Epithelial cell of esophagus (primary cell): ENCODE measurements around the gene CFAP119.

ENCODE experiments used
- DNase-seq: peaks from one replicate; pipeline ENCODE4 v3.0.0; 2010; ENCODE audit warnings: low read depth
- H3K4me3 ChIP-seq: 2 replicates; pipeline ENCODE4 v1.5.1; 2011; ENCODE audit warnings: mild to moderate bottlenecking, low read length, control low read depth
- TF ChIP-seq, protein P1 (sequence below): IDR thresholded peaks from 2 replicates; pipeline ENCODE4 v1.5.1; 2011; ENCODE audit warnings: low read depth, mild to moderate bottlenecking, low read length, control low read depth, inconsistent platforms; ENCODE audit not compliant: insufficient read depth; ENCODE audit errors: missing control alignments

CFAP119 gene

DNA sequence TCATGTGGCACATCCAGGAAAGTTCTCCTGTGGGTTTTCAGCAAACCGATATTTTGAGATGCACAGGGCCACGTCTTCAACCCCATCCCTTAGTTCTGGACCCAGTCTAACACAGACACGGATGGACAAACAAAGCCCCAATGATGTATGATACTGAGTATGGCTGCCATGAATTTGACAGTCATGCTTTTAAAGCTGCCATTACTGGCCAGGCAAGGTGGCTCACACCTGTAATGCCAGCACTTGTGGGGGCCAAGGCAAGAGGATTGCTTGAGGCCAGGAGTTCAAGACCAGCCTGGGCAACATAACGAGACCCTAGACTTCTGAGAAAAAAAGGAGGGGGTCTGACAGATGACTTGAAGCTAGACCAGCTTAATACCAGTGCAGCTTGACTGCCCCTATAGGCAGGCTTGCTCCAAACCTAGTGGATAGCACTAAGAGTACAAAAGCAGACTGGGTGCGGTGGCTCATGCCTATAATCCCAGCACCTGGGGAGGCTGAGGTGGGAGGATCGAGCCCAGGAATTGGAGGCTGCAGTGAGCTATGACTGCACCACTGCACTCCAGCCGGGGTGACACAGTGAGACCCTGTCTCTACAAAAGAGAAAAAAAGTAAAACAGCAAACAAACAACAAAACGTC lies 35.9 kb upstream of the CFAP119 start:
- DNase-seq, result no peak
- TF ChIP-seq, protein P1, sequence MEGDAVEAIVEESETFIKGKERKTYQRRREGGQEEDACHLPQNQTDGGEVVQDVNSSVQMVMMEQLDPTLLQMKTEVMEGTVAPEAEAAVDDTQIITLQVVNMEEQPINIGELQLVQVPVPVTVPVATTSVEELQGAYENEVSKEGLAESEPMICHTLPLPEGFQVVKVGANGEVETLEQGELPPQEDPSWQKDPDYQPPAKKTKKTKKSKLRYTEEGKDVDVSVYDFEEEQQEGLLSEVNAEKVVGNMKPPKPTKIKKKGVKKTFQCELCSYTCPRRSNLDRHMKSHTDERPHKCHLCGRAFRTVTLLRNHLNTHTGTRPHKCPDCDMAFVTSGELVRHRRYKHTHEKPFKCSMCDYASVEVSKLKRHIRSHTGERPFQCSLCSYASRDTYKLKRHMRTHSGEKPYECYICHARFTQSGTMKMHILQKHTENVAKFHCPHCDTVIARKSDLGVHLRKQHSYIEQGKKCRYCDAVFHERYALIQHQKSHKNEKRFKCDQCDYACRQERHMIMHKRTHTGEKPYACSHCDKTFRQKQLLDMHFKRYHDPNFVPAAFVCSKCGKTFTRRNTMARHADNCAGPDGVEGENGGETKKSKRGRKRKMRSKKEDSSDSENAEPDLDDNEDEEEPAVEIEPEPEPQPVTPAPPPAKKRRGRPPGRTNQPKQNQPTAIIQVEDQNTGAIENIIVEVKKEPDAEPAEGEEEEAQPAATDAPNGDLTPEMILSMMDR, result no peak
- no peak overlapping the region for H3K4me3 ChIP-seq

DNA sequence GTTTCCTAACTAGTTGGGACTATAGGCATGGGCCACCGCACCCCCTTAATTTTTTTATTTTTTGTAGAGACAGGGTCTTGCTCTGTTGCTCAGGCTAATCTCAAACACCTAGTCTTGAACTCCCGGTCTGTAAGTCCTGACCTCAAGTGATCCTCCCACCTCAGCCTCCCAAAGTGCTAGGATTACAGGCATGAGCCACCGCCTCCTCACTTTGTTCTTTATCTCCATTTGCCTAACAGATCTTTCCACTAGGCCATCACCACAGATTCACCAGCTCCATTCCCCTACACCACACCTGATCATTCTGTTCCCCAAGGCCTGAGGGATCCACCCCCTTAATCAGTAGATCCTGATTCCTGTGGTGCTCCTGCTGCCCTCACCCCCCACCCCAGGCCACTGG lies 32.8 kb upstream of the CFAP119 start:
- TF ChIP-seq, protein P1, result no peak
- no peak for DNase-seq

DNA sequence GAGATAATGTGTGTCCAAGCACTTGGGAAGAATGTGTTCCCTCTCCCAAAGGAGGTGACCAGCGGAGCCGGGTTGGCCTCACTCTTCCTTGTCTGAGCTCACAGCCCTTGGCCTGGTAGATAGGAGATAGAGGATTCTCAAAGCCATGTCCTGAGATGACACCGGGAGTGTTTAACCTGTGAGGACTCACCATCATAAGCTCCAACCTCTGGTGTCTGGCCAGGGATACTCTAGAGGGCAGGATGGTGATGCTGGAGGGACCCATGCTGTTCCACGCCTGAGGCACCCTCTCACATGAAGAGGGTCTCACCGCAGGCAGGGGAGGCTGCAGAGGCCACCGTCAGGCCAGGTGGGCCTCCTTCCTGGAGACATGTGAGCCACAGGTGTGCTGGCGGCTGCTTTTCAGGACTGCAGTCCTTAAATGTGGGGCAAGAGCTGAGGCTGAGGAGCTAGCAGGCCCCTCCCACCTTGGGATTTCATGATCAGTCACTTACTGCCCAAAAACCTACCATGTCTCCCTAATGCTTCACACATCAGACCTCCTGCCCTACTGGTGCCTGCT lies 31.7 kb upstream of the CFAP119 start:
- TF ChIP-seq, protein P1, result no peak
- no peak overlapping the region for H3K4me3 ChIP-seq
- no peak for DNase-seq

More for the DNA sequence above, 32.8 kb upstream of the CFAP119 start:
- H3K4me3 ChIP-seq, result no peak overlapping the region

DNA sequence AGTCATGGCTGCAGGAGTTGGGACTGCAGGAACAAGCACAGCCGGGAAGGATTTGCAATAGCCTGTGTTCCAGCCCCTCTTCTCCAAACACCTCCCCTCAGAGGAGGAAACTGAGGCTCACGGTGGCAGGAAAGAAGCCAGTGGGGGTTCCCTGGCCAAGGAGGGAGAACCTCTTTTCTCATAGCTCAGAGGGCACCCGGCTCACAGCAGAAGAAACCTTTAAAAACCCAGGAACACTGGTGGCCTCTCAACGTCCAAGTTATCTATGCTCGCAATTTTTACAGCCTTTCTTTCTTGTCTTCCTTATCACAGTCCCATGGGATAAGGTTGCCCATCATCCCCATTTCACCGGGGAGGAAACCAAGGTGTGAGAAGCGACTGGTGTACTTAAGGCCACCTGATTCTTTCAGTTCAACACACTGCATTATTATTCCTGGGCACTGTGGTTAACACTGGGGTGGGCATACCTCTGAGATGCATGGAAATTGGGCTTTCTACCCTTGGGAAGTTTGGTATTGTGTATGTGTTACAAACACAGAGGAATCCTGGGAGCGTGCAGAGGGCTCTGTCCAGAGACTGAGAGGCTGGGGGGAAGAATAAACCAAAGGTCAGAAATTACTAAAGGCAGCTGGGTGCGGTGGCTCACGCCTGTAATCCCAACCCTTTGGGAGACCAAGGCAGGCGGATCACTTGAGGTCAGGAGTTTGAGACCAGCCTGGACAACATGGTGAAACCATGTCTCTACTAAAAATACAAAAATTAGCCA lies 25.9 kb upstream of the CFAP119 start:
- peak overlapping the region; percentile 83 for H3K4me3 ChIP-seq
- TF ChIP-seq, protein P1, result no peak
- no peak for DNase-seq

GRCh38 chr16:30786936-30787612 lies 25.2 kb upstream of the CFAP119 start, which contains the start of gene ZNF629:
Gene ZNF629, minus strand, starts transcription at chr16:30787205. Its CDS starts 2,723 bp downstream, at chr16:30784482.
- H3K4me3 ChIP-seq, result peak within 1 kb of the TSS; percentile 83
- TF ChIP-seq, protein P1, result no peak
- DNase-seq, result peak; percentile 55

GRCh38 chr16:30786115-30786935 lies 24.5 kb upstream of the CFAP119 start:
- H3K4me3 ChIP-seq, result peak overlapping the region; percentile 83
- TF ChIP-seq, protein P1, result no peak
- DNase-seq, result peak; percentile 55
